Kidney (tissue), 14 donors: ENCODE data around the gene LSAMP. TPM values are rescaled to one million over a fixed set of nuclear protein-coding genes. Genes with fewer than 3 reads are reported as not detected.

Experiments used
- DNase-seq, 5 donors: peaks; one replicate each; pipeline ENCODE4 v3.0.0-alpha.2; 2013 to 2020
- FAIRE-seq: peaks from 2 replicates; lab custom pipeline; 2012; peaks lifted over from hg19 to GRCh38; lab: Jason Lieb, UNC
- H3K27ac ChIP-seq, 2 donors: one replicate each; pipeline ENCODE4 v1.7.0; 2013; ENCODE audit warnings: low read depth in 2 of 2, low read length in 2 of 2, inconsistent platforms in 1 of 2
- H3K27me3 ChIP-seq: one replicate; pipeline ENCODE4 v1.7.1; 2013; ENCODE audit warnings: low read length, inconsistent platforms; ENCODE audit not compliant: control insufficient read depth, insufficient read depth
- H3K36me3 ChIP-seq, 3 donors: one replicate each; pipeline versions ENCODE4 v1.7.0 to v1.7.1; 2013; ENCODE audit warnings: low read length in 3 of 3, control low read depth in 1 of 3, inconsistent platforms in 1 of 3; ENCODE audit not compliant: insufficient read depth in 3 of 3, control insufficient read depth in 2 of 3
- H3K4me1 ChIP-seq, 3 donors: one replicate each; pipeline versions ENCODE4 v1.7.0 to v1.7.1; 2013; ENCODE audit warnings: low read length in 3 of 3, inconsistent platforms in 1 of 3, low read depth in 1 of 3; ENCODE audit not compliant: control insufficient read depth in 2 of 3, insufficient read depth in 2 of 3
- H3K4me3 ChIP-seq, 3 donors: one replicate each; pipeline versions ENCODE4 v1.7.0 to v1.8.1; 2013; ENCODE audit warnings: low read length in 3 of 3, control low read depth in 1 of 3, inconsistent platforms in 1 of 3
- H3K9ac ChIP-seq, 3 donors: one replicate each; pipeline versions ENCODE4 v1.7.0 to v1.7.1; 2013; ENCODE audit warnings: low read length in 3 of 3, control low read depth in 1 of 3, inconsistent platforms in 1 of 3
- H3K9me3 ChIP-seq, 3 donors: one replicate each; pipeline versions ENCODE4 v1.7.0 to v1.7.1; 2013; ENCODE audit warnings: low read length in 3 of 3, control low read depth in 1 of 3, inconsistent platforms in 1 of 3; ENCODE audit not compliant: control insufficient read depth in 2 of 3, insufficient read depth in 1 of 3
- intact Hi-C: fragments of 100-400 bp; cut with DNase I; formaldehyde crosslinking; loops from one replicate; pipeline ENCODE4 v1.11.1; 2022
- polyA plus RNA-seq: library from polyadenylated mRNA; stranded (reverse); fragments of 350-450 nt; fragmentation: Illumina TruSeq; extraction: RNeasy Lipid Tissue Mini Kit (QIAGEN cat#74804); gene quantifications from one replicate; pipeline ENCODE4 v1.2.3, GENCODE V29; 2014; ENCODE audit warnings: low read depth, low replicate concordance; ENCODE audit not compliant: insufficient read depth
- total RNA-seq: library from RNA; stranded (reverse); fragmentation: NEBNext Ultra II Directional; extraction: Animal tissue kit (Norgen Biotek cat#: 25700); gene quantifications from one replicate; pipeline ENCODE4 v1.2.1, GENCODE V29; 2021
- TF ChIP-seq, protein P1 (sequence below): IDR thresholded peaks from 3 replicates; pipeline ENCODE4 v1.5.1; 2012; ENCODE audit warnings: mild to moderate bottlenecking, moderate library complexity, borderline replicate concordance; ENCODE audit not compliant: insufficient read depth; ENCODE audit errors: extremely low read depth
- donor health status: control.
- donor health status: control.
- donor health status: control.
- donor health status: control.
- donor health status: control.
- donor health status: DM: yes; HTN: yes; CAD: no.
- donor health status: Normal renal cell carcinoma (clear cell type).

LSAMP gene
- total and polyA plus RNA-seq, 2 donors from 2014 or later, result 1.4 to 3.5 TPM

DNA sequence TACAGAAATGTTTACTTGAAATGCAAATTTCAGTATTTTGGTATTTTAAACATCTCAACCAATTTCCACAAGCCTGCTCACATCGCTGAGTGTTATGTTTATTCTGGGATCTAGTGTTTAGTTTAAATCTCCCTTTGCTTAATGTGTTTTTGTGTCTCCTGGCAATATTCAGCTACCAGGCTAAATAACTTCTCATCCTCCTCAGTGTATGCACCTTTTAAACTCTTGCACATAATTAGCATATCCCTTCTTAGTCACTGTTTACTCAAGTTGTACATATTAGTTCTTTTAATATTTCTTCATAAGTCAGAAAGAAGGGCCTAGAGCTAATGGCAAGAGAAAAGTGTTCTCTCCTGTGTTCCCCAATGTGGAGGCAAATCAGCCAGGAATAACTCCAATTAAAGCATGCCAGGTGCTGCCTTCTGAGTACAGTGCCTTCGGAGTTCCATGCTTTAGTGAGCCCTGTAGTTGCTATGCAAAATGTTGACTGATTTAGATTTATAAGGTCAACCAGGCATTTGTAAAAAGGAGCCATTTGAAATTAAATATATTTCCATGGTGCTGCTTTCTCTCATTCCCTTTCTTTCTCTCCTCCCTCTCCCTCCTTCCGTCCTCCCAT, 587.7 kb downstream of the LSAMP start:
- no peak for FAIRE-seq
- no peak overlapping the region for H3K27ac ChIP-seq
- no peaks in the 10 kb centered on the region for H3K9me3 ChIP-seq
- TF ChIP-seq, protein P1, sequence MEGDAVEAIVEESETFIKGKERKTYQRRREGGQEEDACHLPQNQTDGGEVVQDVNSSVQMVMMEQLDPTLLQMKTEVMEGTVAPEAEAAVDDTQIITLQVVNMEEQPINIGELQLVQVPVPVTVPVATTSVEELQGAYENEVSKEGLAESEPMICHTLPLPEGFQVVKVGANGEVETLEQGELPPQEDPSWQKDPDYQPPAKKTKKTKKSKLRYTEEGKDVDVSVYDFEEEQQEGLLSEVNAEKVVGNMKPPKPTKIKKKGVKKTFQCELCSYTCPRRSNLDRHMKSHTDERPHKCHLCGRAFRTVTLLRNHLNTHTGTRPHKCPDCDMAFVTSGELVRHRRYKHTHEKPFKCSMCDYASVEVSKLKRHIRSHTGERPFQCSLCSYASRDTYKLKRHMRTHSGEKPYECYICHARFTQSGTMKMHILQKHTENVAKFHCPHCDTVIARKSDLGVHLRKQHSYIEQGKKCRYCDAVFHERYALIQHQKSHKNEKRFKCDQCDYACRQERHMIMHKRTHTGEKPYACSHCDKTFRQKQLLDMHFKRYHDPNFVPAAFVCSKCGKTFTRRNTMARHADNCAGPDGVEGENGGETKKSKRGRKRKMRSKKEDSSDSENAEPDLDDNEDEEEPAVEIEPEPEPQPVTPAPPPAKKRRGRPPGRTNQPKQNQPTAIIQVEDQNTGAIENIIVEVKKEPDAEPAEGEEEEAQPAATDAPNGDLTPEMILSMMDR, result no peak
- H3K4me1 ChIP-seq, result no peaks in the 10 kb centered on the region
- no peaks in the 10 kb centered on the region for H3K36me3 ChIP-seq
- no peak overlapping the region for H3K9ac ChIP-seq
- intact Hi-C loops, result no loop called here
- DNase-seq, result no peak
- H3K27me3 ChIP-seq, result no peaks in the 10 kb centered on the region
- H3K4me3 ChIP-seq, result no peak overlapping the region

DNA sequence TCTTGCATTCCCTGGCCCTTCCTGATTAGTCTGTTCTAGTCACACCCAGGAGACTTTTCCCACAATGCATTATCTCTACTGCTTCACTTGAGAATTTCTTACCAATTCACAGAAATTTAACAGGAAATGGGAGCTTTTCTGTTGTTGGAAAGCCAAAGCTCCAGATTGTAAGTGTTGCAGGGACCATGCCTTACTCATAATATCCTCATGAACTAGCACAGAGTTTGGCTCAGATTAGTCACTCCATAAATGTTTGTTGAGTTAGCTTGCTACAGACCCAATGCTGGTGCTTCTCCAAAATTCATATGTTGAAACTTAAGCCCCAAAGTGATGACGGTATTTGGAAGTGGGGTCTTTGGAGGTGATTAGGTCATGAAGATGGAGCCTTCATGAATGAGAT, 589.4 kb downstream of the LSAMP start:
- DNase-seq (no peak), FAIRE-seq (no peak)
- intact Hi-C loops, result no loop called here
- no peaks in the 10 kb centered on the region for H3K27me3 ChIP-seq
- TF ChIP-seq, protein P1, result no peak
- peaks cover 0 to 2% (median 0%) of the 10 kb centered on the region in 3 donors for H3K36me3 ChIP-seq
- no peak overlapping the region for H3K9ac ChIP-seq
- no peaks in the 10 kb centered on the region for H3K4me1 ChIP-seq
- no peak overlapping the region for H3K4me3 ChIP-seq
- no peak overlapping the region for H3K27ac ChIP-seq
- no peaks in the 10 kb centered on the region for H3K9me3 ChIP-seq

DNA sequence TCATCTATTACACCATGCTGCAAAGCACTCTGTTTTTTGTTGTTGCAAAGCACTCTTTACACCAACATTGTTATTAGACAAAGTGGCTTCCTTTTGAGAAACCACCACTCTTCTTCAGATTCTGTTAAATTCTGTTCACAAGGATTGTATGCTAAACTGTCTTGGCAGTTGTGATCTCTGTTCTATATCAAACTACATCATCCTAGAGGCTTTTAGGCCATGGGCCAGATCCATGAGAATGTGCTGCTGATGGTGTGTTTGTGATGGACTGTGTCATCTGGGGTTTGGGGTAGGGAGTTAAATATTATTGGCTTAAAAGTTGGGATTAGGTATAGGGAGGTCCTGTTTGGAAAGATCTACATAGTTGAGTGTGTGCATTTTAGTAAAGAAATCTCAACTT, 592.2 kb downstream of the LSAMP start:
- no peak for FAIRE-seq
- no peak for DNase-seq

More for the DNA sequence above, 592.2 kb downstream of the LSAMP start:
- intact Hi-C loops, result no loop called here
- Histone ChIP-seq H3K27ac (no peak overlapping the region), H3K4me1 (no peaks in the 10 kb centered on the region), H3K4me3 (no peak overlapping the region), H3K27me3 (no peaks in the 10 kb centered on the region), H3K9ac (no peak overlapping the region), H3K9me3 (no peaks in the 10 kb centered on the region), H3K36me3 (peaks cover 0 to 2% (median 0%) of the 10 kb centered on the region in 3 donors)
- TF ChIP-seq, protein P1, result no peak
